WTC11 (cell line): Measurements from ENCODE around the gene FAM187B. TPM values are rescaled to one million over a fixed set of nuclear protein-coding genes. Genes with fewer than 3 reads are reported as not detected.
A peak's percentile ranks its signal among the peaks of the same experiment; 100 is the strongest.

Source experiments
- ATAC-seq: fragments of 200-7000 bp; cut with Tn5 transposase; 2 replicates; pipeline ENCODE4 v1.10.0; 2021; ENCODE audit warnings: mild to moderate bottlenecking, moderate library complexity
- CTCF ChIA-PET: fragments of 300-600 bp; sonication (Branson Sonifier 250); formaldehyde crosslinking; loops from one replicate; lab custom pipeline; 2021; ENCODE audit warnings: antibody characterized with exemption; lab: Charles Lee
- POLR2A ChIA-PET: fragments of 350-600 bp; sonication (Branson Sonifier 250); formaldehyde crosslinking; loops from one replicate; lab custom pipeline; 2021; ENCODE audit warnings: antibody characterized with exemption; lab: Charles Lee
- DNase-seq: peaks from one replicate; pipeline ENCODE4 v3.0.0; 2021; ENCODE audit warnings: low spot score
- H3K27ac Mint-ChIP-seq: 2 replicates; pipeline ENCODE4 v1.8.0; 2021; ENCODE audit warnings: mixed read lengths
- H3K27me3 Mint-ChIP-seq: 2 replicates; pipeline ENCODE4 v1.8.0; 2021; ENCODE audit warnings: low read depth, mild to moderate bottlenecking, moderate library complexity, mixed read lengths
- H3K36me3 Mint-ChIP-seq: 2 replicates; pipeline ENCODE4 v1.8.0; 2021; ENCODE audit warnings: mixed read lengths
- H3K4me1 Mint-ChIP-seq: 2 replicates; pipeline ENCODE4 v1.8.0; 2022; ENCODE audit warnings: mixed read lengths
- H3K4me3 Mint-ChIP-seq: 2 replicates; pipeline ENCODE4 v1.8.0; 2021; ENCODE audit warnings: mild to moderate bottlenecking, moderate library complexity, mixed read lengths
- H3K9me3 Mint-ChIP-seq: 2 replicates; pipeline ENCODE4 v1.8.0; 2021; ENCODE audit warnings: mixed read lengths
- ATF1 ChIP-seq: sonication (generic); formaldehyde crosslinking; IDR thresholded peaks from 2 replicates; pipeline ENCODE4 v1.8.1; 2023; ENCODE audit warnings: mild to moderate bottlenecking, moderate library complexity, missing genetic modification reagents
- CBFB ChIP-seq: sonication (generic); formaldehyde crosslinking; IDR thresholded peaks from 2 replicates; pipeline ENCODE4 v1.8.1; 2022; ENCODE audit warnings: mild to moderate bottlenecking, low read depth, missing genetic modification reagents
- ELF4 ChIP-seq: sonication (generic); formaldehyde crosslinking; IDR thresholded peaks from 2 replicates; pipeline ENCODE4 v1.8.1; 2022; ENCODE audit warnings: low read depth, mild to moderate bottlenecking, moderate library complexity, missing genetic modification reagents
- ESRRA ChIP-seq: sonication (generic); formaldehyde crosslinking; IDR thresholded peaks from 2 replicates; pipeline ENCODE4 v1.8.1; 2022; ENCODE audit warnings: mild to moderate bottlenecking, missing genetic modification reagents, borderline replicate concordance
- ETV6 ChIP-seq: sonication (generic); formaldehyde crosslinking; IDR thresholded peaks from 2 replicates; pipeline ENCODE4 v1.8.1; 2022; ENCODE audit warnings: mild to moderate bottlenecking, missing genetic modification reagents
- HMGXB4 ChIP-seq: sonication (generic); formaldehyde crosslinking; IDR thresholded peaks from 2 replicates; pipeline ENCODE4 v1.8.1; 2023; ENCODE audit warnings: mild to moderate bottlenecking, moderate library complexity, missing genetic modification reagents
- JAZF1 ChIP-seq: fragments of 250-450 bp; sonication (Bioruptor Pico); IDR thresholded peaks from 2 replicates; pipeline ENCODE4 v1.9.0; 2021; ENCODE audit warnings: moderate library complexity, mild to moderate bottlenecking, inconsistent platforms
- JUN ChIP-seq: sonication (generic); formaldehyde crosslinking; IDR thresholded peaks from 2 replicates; pipeline ENCODE4 v1.8.0; 2023; ENCODE audit warnings: mild to moderate bottlenecking, missing genetic modification reagents
- NR3C1 ChIP-seq: sonication (generic); formaldehyde crosslinking; conservative IDR thresholded peaks from 2 replicates; pipeline ENCODE4 v1.8.1; 2023; ENCODE audit warnings: low read depth, mild to moderate bottlenecking, missing genetic modification reagents
- PREB ChIP-seq: sonication (generic); formaldehyde crosslinking; IDR thresholded peaks from 2 replicates; pipeline ENCODE4 v1.8.1; 2022; ENCODE audit warnings: mild to moderate bottlenecking, missing genetic modification reagents, moderate library complexity, borderline replicate concordance
- RELA ChIP-seq: sonication (generic); formaldehyde crosslinking; IDR thresholded peaks from 2 replicates; pipeline ENCODE4 v1.8.1; 2022; ENCODE audit warnings: missing genetic modification reagents, mild to moderate bottlenecking, borderline replicate concordance
- RORB ChIP-seq: fragments of 250-450 bp; sonication (Bioruptor Pico); IDR thresholded peaks from 2 replicates; pipeline ENCODE4 v1.9.0; 2021; ENCODE audit warnings: mild to moderate bottlenecking
- STAT6 ChIP-seq: sonication (generic); formaldehyde crosslinking; conservative IDR thresholded peaks from 2 replicates; pipeline ENCODE4 v1.8.1; 2023; ENCODE audit warnings: mild to moderate bottlenecking, low read depth, missing genetic modification reagents, moderate library complexity
- TCF7 ChIP-seq: sonication (generic); formaldehyde crosslinking; IDR thresholded peaks from 2 replicates; pipeline ENCODE4 v1.8.0; 2022; ENCODE audit warnings: mild to moderate bottlenecking, low read depth, missing genetic modification reagents, moderate library complexity
- TP53 ChIP-seq: sonication (generic); formaldehyde crosslinking; IDR thresholded peaks from 2 replicates; pipeline ENCODE4 v1.8.1; 2023; ENCODE audit warnings: mild to moderate bottlenecking, missing genetic modification reagents
- ZMAT4 ChIP-seq: fragments of 250-450 bp; sonication (Bioruptor Pico); IDR thresholded peaks from 2 replicates; pipeline ENCODE4 v1.9.0; 2021; ENCODE audit warnings: mild to moderate bottlenecking
- ZNF121 ChIP-seq: sonication (generic); formaldehyde crosslinking; IDR thresholded peaks from 2 replicates; pipeline ENCODE4 v1.8.0; 2023; ENCODE audit warnings: missing genetic modification reagents
- ZNF219 ChIP-seq: sonication (generic); formaldehyde crosslinking; IDR thresholded peaks from 2 replicates; pipeline ENCODE4 v1.8.0; 2023; ENCODE audit warnings: missing genetic modification reagents, mild to moderate bottlenecking, borderline replicate concordance
- ZNF232 ChIP-seq: sonication (generic); formaldehyde crosslinking; IDR thresholded peaks from 2 replicates; pipeline ENCODE4 v1.8.0; 2022; ENCODE audit warnings: mild to moderate bottlenecking, missing genetic modification reagents
- ZNF263 ChIP-seq: sonication (generic); formaldehyde crosslinking; IDR thresholded peaks from 2 replicates; pipeline ENCODE4 v1.8.1; 2022; ENCODE audit warnings: low read depth, mild to moderate bottlenecking, moderate library complexity, missing genetic modification reagents
- ZNF317 ChIP-seq: sonication (generic); formaldehyde crosslinking; IDR thresholded peaks from 2 replicates; pipeline ENCODE4 v1.8.1; 2023; ENCODE audit warnings: low read depth, mild to moderate bottlenecking, moderate library complexity, missing genetic modification reagents, borderline replicate concordance
- ZSCAN18 ChIP-seq: fragments of 250-450 bp; sonication (Bioruptor Pico); IDR thresholded peaks from 2 replicates; pipeline ENCODE4 v2.1.2; 2022; ENCODE audit warnings: mild to moderate bottlenecking, moderate library complexity
- total RNA-seq: library from RNA; stranded (reverse); gene quantifications from 3 replicates; pipeline ENCODE4 v1.2.3, GENCODE V29; 2021
- TF ChIP-seq, protein P1 (sequence below): sonication (generic); formaldehyde crosslinking; IDR thresholded peaks from 2 replicates; pipeline ENCODE4 v1.8.0; 2023; ENCODE audit warnings: mild to moderate bottlenecking, missing genetic modification reagents
- TF ChIP-seq, protein P2 (sequence below): sonication (generic); formaldehyde crosslinking; IDR thresholded peaks from 2 replicates; pipeline ENCODE4 v1.8.1; 2023; ENCODE audit warnings: mild to moderate bottlenecking, missing genetic modification reagents, moderate library complexity
- TF ChIP-seq, protein P3 (sequence below): fragments of 250-450 bp; sonication (Bioruptor Pico); IDR thresholded peaks from 2 replicates; pipeline ENCODE4 v1.9.0; 2021; ENCODE audit warnings: moderate library complexity, mild to moderate bottlenecking, inconsistent platforms, borderline replicate concordance

Gene FAM187B
- total RNA-seq, 1 experiment from 2014 or later: 0.20 TPM

- Mint-ChIP-seq H3K4me3 (peak within 1 kb of the TSS; percentile 98), H3K27ac (peak within 1 kb of the TSS; percentile 100), H3K27me3 (no peaks in the 10 kb centered on the region), H3K9me3 (no peaks in the 10 kb centered on the region), H3K4me1 (peaks cover 42% of the 10 kb centered on the region), H3K36me3 (peaks cover 39% of the 10 kb centered on the region)
- DNase-seq: peak; percentile 92
- POLR2A ChIA-PET: no interaction called here
- CTCF ChIA-PET: no interaction called here
- peak; percentile 84 for ATAC-seq
- TF ChIP-seq ZMAT4 (CRISPR knock-in tag) (peak; percentile 56; the same call in 1 of the 2 replicates), CBFB (no peak; the same call in 1 of the 2 replicates), HMGXB4 (CRISPR knock-in tag) (peak; percentile 81), ATF1 (CRISPR knock-in tag) (no peak), JAZF1 (CRISPR knock-in tag) (no peak), TP53 (CRISPR knock-in tag) (0 out of 2 replicates have a peak, but pooled peaks have one; percentile 67), ESRRA (no peak; the same call in 1 of the 2 replicates), ELF4 (CRISPR knock-in tag) (peak; percentile 84; the same call in 1 of the 2 replicates), ZNF232 (CRISPR knock-in tag) (peak; percentile 76), TCF7 (no peak), ZSCAN18 (CRISPR knock-in tag) (no peak), ZNF317 (CRISPR knock-in tag) (no peak), ZNF219 (CRISPR knock-in tag) (no peak), ZNF263 (CRISPR knock-in tag) (0 out of 2 replicates have a peak, but pooled peaks have one; percentile 24), PREB (no peak), RELA (CRISPR knock-in tag) (no peak), RORB (no peak), NR3C1 (no peak), STAT6 (0 out of 2 replicates have a peak, but pooled peaks have one; percentile 73), JUN (CRISPR knock-in tag) (no peak), ZNF121 (no peak), ETV6 (peak; percentile 78)
- TF ChIP-seq, protein P1, sequence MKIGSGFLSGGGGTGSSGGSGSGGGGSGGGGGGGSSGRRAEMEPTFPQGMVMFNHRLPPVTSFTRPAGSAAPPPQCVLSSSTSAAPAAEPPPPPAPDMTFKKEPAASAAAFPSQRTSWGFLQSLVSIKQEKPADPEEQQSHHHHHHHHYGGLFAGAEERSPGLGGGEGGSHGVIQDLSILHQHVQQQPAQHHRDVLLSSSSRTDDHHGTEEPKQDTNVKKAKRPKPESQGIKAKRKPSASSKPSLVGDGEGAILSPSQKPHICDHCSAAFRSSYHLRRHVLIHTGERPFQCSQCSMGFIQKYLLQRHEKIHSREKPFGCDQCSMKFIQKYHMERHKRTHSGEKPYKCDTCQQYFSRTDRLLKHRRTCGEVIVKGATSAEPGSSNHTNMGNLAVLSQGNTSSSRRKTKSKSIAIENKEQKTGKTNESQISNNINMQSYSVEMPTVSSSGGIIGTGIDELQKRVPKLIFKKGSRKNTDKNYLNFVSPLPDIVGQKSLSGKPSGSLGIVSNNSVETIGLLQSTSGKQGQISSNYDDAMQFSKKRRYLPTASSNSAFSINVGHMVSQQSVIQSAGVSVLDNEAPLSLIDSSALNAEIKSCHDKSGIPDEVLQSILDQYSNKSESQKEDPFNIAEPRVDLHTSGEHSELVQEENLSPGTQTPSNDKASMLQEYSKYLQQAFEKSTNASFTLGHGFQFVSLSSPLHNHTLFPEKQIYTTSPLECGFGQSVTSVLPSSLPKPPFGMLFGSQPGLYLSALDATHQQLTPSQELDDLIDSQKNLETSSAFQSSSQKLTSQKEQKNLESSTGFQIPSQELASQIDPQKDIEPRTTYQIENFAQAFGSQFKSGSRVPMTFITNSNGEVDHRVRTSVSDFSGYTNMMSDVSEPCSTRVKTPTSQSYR: no peak
- TF ChIP-seq, protein P2, sequence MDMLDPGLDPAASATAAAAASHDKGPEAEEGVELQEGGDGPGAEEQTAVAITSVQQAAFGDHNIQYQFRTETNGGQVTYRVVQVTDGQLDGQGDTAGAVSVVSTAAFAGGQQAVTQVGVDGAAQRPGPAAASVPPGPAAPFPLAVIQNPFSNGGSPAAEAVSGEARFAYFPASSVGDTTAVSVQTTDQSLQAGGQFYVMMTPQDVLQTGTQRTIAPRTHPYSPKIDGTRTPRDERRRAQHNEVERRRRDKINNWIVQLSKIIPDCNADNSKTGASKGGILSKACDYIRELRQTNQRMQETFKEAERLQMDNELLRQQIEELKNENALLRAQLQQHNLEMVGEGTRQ: peak; percentile 21; the same call in 1 of the 2 replicates
- TF ChIP-seq, protein P3, sequence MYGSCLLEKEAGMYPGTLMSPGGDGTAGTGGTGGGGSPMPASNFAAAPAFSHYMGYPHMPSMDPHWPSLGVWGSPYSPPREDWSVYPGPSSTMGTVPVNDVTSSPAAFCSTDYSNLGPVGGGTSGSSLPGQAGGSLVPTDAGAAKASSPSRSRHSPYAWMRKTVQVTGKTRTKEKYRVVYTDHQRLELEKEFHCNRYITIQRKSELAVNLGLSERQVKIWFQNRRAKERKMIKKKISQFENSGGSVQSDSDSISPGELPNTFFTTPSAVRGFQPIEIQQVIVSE: no peak
Measured at GRCh38 chr19:35248310-35249145, 20.0 kb upstream of the FAM187B start, which contains the start of gene LSR. Gene LSR (plus strand): TSS chr19:35249002. CDS start chr19:35249023, 21 bp downstream.
